ENCODE results near the gene ONECUT3.

DNA sequence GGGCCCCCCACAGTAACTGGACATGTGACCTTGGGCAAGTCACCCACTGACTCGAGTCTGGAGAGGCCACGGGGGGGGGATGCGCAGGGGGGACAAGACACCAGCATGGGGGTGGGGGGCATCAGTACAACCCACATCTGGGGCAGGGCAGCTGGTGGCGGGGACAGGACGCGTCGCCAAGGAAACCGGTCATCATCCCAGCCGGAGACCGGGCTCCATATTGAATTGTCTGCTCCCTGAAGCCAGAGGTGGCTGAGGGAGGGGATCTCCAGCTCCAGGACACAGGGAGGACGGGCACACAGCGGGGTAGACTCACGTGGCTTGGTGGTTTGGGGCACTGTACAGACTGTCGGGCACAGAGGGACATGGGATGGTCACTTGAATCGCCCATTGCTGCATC lies 11.4 kb downstream of the ONECUT3 start:
- TF ChIP-seq, protein P1, sequence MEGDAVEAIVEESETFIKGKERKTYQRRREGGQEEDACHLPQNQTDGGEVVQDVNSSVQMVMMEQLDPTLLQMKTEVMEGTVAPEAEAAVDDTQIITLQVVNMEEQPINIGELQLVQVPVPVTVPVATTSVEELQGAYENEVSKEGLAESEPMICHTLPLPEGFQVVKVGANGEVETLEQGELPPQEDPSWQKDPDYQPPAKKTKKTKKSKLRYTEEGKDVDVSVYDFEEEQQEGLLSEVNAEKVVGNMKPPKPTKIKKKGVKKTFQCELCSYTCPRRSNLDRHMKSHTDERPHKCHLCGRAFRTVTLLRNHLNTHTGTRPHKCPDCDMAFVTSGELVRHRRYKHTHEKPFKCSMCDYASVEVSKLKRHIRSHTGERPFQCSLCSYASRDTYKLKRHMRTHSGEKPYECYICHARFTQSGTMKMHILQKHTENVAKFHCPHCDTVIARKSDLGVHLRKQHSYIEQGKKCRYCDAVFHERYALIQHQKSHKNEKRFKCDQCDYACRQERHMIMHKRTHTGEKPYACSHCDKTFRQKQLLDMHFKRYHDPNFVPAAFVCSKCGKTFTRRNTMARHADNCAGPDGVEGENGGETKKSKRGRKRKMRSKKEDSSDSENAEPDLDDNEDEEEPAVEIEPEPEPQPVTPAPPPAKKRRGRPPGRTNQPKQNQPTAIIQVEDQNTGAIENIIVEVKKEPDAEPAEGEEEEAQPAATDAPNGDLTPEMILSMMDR (IDR thresholded peaks at IDR 0.05) = no peak
- TF ChIP-seq POLR2A (IDR thresholded peaks at IDR 0.05) = no peak

All from lower leg skin (tissue), 3 donors.